HEK293 (cell line): ENCODE results near the gene WWOX.

Source experiments
- CTCF ChIP-seq: fragments of 450-650 bp; formaldehyde crosslinking; IDR thresholded peaks from 2 replicates; pipeline ENCODE4 v1.5.1; 2016; ENCODE audit warnings: missing biosample characterization, missing genetic modification characterization
- PRDM6 ChIP-seq: fragments of 450-650 bp; formaldehyde crosslinking; IDR thresholded peaks from 2 replicates; pipeline ENCODE4 v1.5.1; 2017; ENCODE audit warnings: missing biosample characterization, missing genetic modification characterization
- SALL2 ChIP-seq: fragments of 450-650 bp; formaldehyde crosslinking; IDR thresholded peaks from 2 replicates; pipeline ENCODE4 v1.5.0; 2017; ENCODE audit warnings: missing biosample characterization, mild to moderate bottlenecking, missing genetic modification characterization, borderline replicate concordance
- ZBTB7A ChIP-seq: fragments of 450-650 bp; formaldehyde crosslinking; IDR thresholded peaks from 2 replicates; pipeline ENCODE4 v1.5.1; 2016; ENCODE audit warnings: low read depth, missing biosample characterization, missing genetic modification characterization
- ZFP3 ChIP-seq: fragments of 450-650 bp; formaldehyde crosslinking; IDR thresholded peaks from 2 replicates; pipeline ENCODE4 v1.5.1; 2016; ENCODE audit warnings: low read depth, missing biosample characterization, missing genetic modification characterization
- ZFP37 ChIP-seq: fragments of 450-650 bp; formaldehyde crosslinking; IDR thresholded peaks from 2 replicates; pipeline ENCODE4 v1.5.1; 2016; ENCODE audit warnings: missing biosample characterization, missing genetic modification characterization
- ZNF140 ChIP-seq: fragments of 450-650 bp; formaldehyde crosslinking; IDR thresholded peaks from 2 replicates; pipeline ENCODE4 v1.5.1; 2016; ENCODE audit warnings: missing biosample characterization, missing genetic modification characterization
- ZNF248 ChIP-seq: fragments of 450-650 bp; formaldehyde crosslinking; IDR thresholded peaks from 2 replicates; pipeline ENCODE4 v1.5.1; 2017; ENCODE audit warnings: missing biosample characterization, missing genetic modification characterization
- ZNF302 ChIP-seq: fragments of 450-650 bp; formaldehyde crosslinking; IDR thresholded peaks from 2 replicates; pipeline ENCODE4 v1.5.1; 2016; ENCODE audit warnings: missing biosample characterization, missing genetic modification characterization, low read depth
- ZNF350 ChIP-seq: fragments of 450-650 bp; formaldehyde crosslinking; IDR thresholded peaks from 2 replicates; pipeline ENCODE4 v1.5.0; 2017; ENCODE audit warnings: missing biosample characterization, mild to moderate bottlenecking, missing genetic modification characterization
- ZNF366 ChIP-seq: fragments of 450-650 bp; formaldehyde crosslinking; conservative IDR thresholded peaks from 2 replicates; pipeline ENCODE4 v1.5.1; 2016; ENCODE audit warnings: missing biosample characterization, missing genetic modification characterization
- ZNF701 ChIP-seq: fragments of 450-650 bp; formaldehyde crosslinking; IDR thresholded peaks from 2 replicates; pipeline ENCODE4 v1.5.1; 2016; ENCODE audit warnings: missing biosample characterization, missing genetic modification characterization
- ZSCAN18 ChIP-seq: fragments of 450-650 bp; formaldehyde crosslinking; IDR thresholded peaks from 2 replicates; pipeline ENCODE4 v1.5.1; 2016; ENCODE audit warnings: missing biosample characterization, missing genetic modification characterization

GRCh38 chr16:78428193-78428592 is 328.7 kb downstream of the WWOX start:
- TF ChIP-seq ZNF248 (tag by site-specific recombination) (no peak), PRDM6 (tag by site-specific recombination) (no peak), CTCF (tag by site-specific recombination) (no peak), ZSCAN18 (tag by site-specific recombination) (no peak), ZFP3 (tag by site-specific recombination) (no peak), ZNF701 (tag by site-specific recombination) (no peak), ZNF140 (tag by site-specific recombination) (no peak), ZNF350 (tag by site-specific recombination) (no peak), ZNF302 (tag by site-specific recombination) (no peak), ZNF366 (tag by site-specific recombination) (no peak), ZFP37 (no peak), ZBTB7A (tag by site-specific recombination) (no peak), SALL2 (tag by site-specific recombination) (no peak)
